ENCODE measurements around the gene BNIP1.
A peak's percentile ranks its signal among the peaks of the same experiment; 100 is the strongest.

Gene BNIP1

GRCh38 chr5:173144200-173145176, at the start of gene BNIP1:
TSS of gene BNIP1 (plus strand) at chr5:173144531. CDS start at chr5:173144546, 15 bp downstream.
- ATAC-seq (ENCODE audit: insufficient read depth, low read depth) = peak; percentile 90
- H3K27ac ChIP-seq (ENCODE audit: low read length) = peak within 1 kb of the TSS; percentile 90
- DNase-seq = peak; percentile 93
- H3K4me3 ChIP-seq (ENCODE audit: low read depth in 1 of 2, low read length in 2 of 2) = peak within 1 kb of the TSS; percentile 70 to 96; a peak in 3 of 4 replicates
- TF ChIP-seq EZH2 (IDR thresholded peaks at IDR 0.05; ENCODE audit: borderline replicate concordance, low read depth, low read length, severe bottlenecking) (no peak), CTCF (IDR thresholded peaks at IDR 0.05; ENCODE audit: borderline replicate concordance, extremely low read depth, low read length, poor library complexity, severe bottlenecking) (peak; percentile 98)
- peak within 1 kb of the TSS; percentile 96 for H2AFZ ChIP-seq (ENCODE audit: low read depth, low read length)
- peak within 1 kb of the TSS; percentile 85 for H3K9ac ChIP-seq (ENCODE audit: low read depth, low read length)
- H3K4me2 ChIP-seq (ENCODE audit: insufficient read depth, low read length) = peak within 1 kb of the TSS; percentile 99
- H3K27me3 ChIP-seq (ENCODE audit: insufficient read depth, low read length, poor library complexity) = no peaks in the 10 kb centered on the region
- no peaks in the 10 kb centered on the region for H3K9me3 ChIP-seq (ENCODE audit: insufficient read depth, low read length, severe bottlenecking)
- H4K20me1 ChIP-seq (ENCODE audit: insufficient read depth, low read length) = no peaks in the 10 kb centered on the region
- peaks cover 12% of the 10 kb centered on the region for H3K79me2 ChIP-seq (ENCODE audit: insufficient read depth, low read length)
- H3K36me3 ChIP-seq (ENCODE audit: insufficient read depth, low read length) = peaks cover 28% of the 10 kb centered on the region
- H3K4me1 ChIP-seq (ENCODE audit: insufficient read depth, low read length) = peaks cover 25% of the 10 kb centered on the region

- Histone ChIP-seq H3K9me3 (ENCODE audit: insufficient read depth, low read length, severe bottlenecking) (peaks cover 2% of the 10 kb centered on the region), H3K4me3 (ENCODE audit: low read depth in 1 of 2, low read length in 2 of 2) (no peak overlapping the region), H3K27me3 (ENCODE audit: insufficient read depth, low read length, poor library complexity) (no peaks in the 10 kb centered on the region), H3K9ac (ENCODE audit: low read depth, low read length) (no peak overlapping the region), H3K4me2 (ENCODE audit: insufficient read depth, low read length) (no peak overlapping the region), H2AFZ (ENCODE audit: low read depth, low read length) (no peak overlapping the region), H3K36me3 (ENCODE audit: insufficient read depth, low read length) (0 out of 2 replicates have a peak, but pooled peaks cover 6% of the 10 kb centered on the region), H3K79me2 (ENCODE audit: insufficient read depth, low read length) (no peaks in the 10 kb centered on the region), H4K20me1 (ENCODE audit: insufficient read depth, low read length) (no peaks in the 10 kb centered on the region; the same call in 1 of the 2 replicates), H3K27ac (ENCODE audit: low read length) (no peak overlapping the region), H3K4me1 (ENCODE audit: insufficient read depth, low read length) (no peaks in the 10 kb centered on the region)
- DNase-seq = no peak
- no peak for TF ChIP-seq EZH2 (IDR thresholded peaks at IDR 0.05; ENCODE audit: borderline replicate concordance, low read depth, low read length, severe bottlenecking)
- no peak for TF ChIP-seq CTCF (IDR thresholded peaks at IDR 0.05; ENCODE audit: borderline replicate concordance, extremely low read depth, low read length, poor library complexity, severe bottlenecking)
- ATAC-seq (ENCODE audit: insufficient read depth, low read depth) = no peak
Observed at GRCh38 chr5:173098787-173099186, 45.5 kb upstream of the BNIP1 start.

GRCh38 chr5:173099461-173099860, 44.9 kb upstream of the BNIP1 start:
- TF ChIP-seq EZH2 (IDR thresholded peaks at IDR 0.05; ENCODE audit: borderline replicate concordance, low read depth, low read length, severe bottlenecking) (no peak), CTCF (IDR thresholded peaks at IDR 0.05; ENCODE audit: borderline replicate concordance, extremely low read depth, low read length, poor library complexity, severe bottlenecking) (no peak)
- Histone ChIP-seq H3K4me1 (ENCODE audit: insufficient read depth, low read length) (no peaks in the 10 kb centered on the region), H2AFZ (ENCODE audit: low read depth, low read length) (no peak overlapping the region), H3K79me2 (ENCODE audit: insufficient read depth, low read length) (no peaks in the 10 kb centered on the region), H3K36me3 (ENCODE audit: insufficient read depth, low read length) (0 out of 2 replicates have a peak, but pooled peaks cover 6% of the 10 kb centered on the region), H3K27ac (ENCODE audit: low read length) (no peak overlapping the region), H3K9ac (ENCODE audit: low read depth, low read length) (no peak overlapping the region), H3K4me2 (ENCODE audit: insufficient read depth, low read length) (no peak overlapping the region), H4K20me1 (ENCODE audit: insufficient read depth, low read length) (no peaks in the 10 kb centered on the region; the same call in 1 of the 2 replicates), H3K4me3 (ENCODE audit: low read depth in 1 of 2, low read length in 2 of 2) (no peak overlapping the region), H3K27me3 (ENCODE audit: insufficient read depth, low read length, poor library complexity) (no peaks in the 10 kb centered on the region), H3K9me3 (ENCODE audit: insufficient read depth, low read length, severe bottlenecking) (peaks cover 2% of the 10 kb centered on the region)
- DNase-seq (no peak), ATAC-seq (ENCODE audit: insufficient read depth, low read depth) (no peak)
